Measurements from ENCODE around the gene PRDM16. TPM values are rescaled to one million over a fixed set of nuclear protein-coding genes. Genes with fewer than 3 reads are reported as not detected.

Gene PRDM16
- total and polyA plus RNA-seq, 2 of the 4 experiments (the other 2 are of a cell fraction), result 0.02 TPM; not detected in 1

DNA sequence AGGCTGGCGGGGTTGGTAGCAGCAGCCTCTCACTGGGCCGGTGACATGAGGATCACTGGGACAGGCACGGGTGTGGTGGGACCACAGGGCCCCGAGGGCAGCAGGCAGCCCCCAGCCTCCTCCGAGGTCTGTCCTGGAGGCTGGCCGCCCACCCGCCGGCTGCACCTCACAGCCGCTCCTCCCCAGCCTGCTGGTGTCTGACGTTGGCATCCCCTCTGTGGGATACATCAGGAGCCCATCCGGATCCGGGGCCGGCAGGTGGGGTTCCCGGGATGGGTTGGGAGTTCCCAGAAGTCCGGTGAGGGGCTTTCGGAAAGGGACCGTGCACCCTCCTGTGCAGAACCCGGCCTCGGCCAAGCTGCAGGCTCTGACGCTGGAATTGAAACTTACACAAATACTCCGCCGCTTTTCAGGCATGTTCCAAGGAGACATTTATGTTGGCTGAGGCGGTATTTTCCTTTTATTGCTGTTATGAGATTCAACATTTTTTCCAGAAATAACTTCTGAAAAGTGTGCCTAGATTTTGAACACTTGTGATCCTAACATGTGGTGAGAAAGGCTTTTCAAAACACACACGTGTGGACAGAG, 243.4 kb downstream of the PRDM16 start:
- Histone ChIP-seq H4K91ac (ENCODE audit: insufficient read depth, low read depth, low read length) (peak overlapping the region; percentile 92), H3K9me1 (ENCODE audit: insufficient read depth, low read length) (peaks cover 20% of the 10 kb centered on the region), H3K23ac (ENCODE audit: low read depth, low read length) (peak overlapping the region; percentile 97), H4K5ac (ENCODE audit: low read depth, low read length) (peak overlapping the region; percentile 61), H3K27me3 (ENCODE audit: control insufficient read depth, insufficient read depth, low read length) (no peaks in the 10 kb centered on the region), H4K8ac (ENCODE audit: low read depth in 2 of 2, low read length in 2 of 2) (peak overlapping the region; percentile 33 to 94), H2BK20ac (ENCODE audit: low read depth, low read length) (peak overlapping the region; percentile 99), H3K4me2 (ENCODE audit: low read depth, low read length) (no peak overlapping the region), H3K4ac (ENCODE audit: low read depth, low read length) (peak overlapping the region; percentile 94), H2AK9ac (replicated peaks; ENCODE audit: low read depth, low read length, poor library complexity) (peak overlapping the region; percentile 87), H3K18ac (ENCODE audit: low read depth, low read length) (peak overlapping the region; percentile 84), H2AK5ac (ENCODE audit: low read depth, low read length) (peak overlapping the region; percentile 59), H3K79me1 (ENCODE audit: low read depth in 1 of 2, low read length in 2 of 2) (no peaks in the 10 kb centered on the region), H3K4me1 (ENCODE audit: control insufficient read depth, insufficient read depth, low read length) (peaks cover 17% of the 10 kb centered on the region), H3K9ac (ENCODE audit: low read depth, low read length) (no peak overlapping the region; the same call in 1 of the 2 replicates), H3K56ac (ENCODE audit: extremely low read depth, insufficient read depth, low read length) (peak overlapping the region; percentile 77; the same call in 1 of the 2 replicates), H4K20me1 (ENCODE audit: insufficient read depth, low read length) (no peaks in the 10 kb centered on the region; the same call in 1 of the 2 replicates), H3K36me3 (ENCODE audit: control insufficient read depth, insufficient read depth, low read length) (no peaks in the 10 kb centered on the region), H2AFZ (replicated peaks; ENCODE audit: low read length, poor library complexity) (peak overlapping the region; percentile 79), H2BK15ac (ENCODE audit: low read depth, low read length) (peak overlapping the region; percentile 97), H3K4me3 (ENCODE audit: insufficient read depth, low read depth, low read length) (no peak overlapping the region), H3K27ac (ENCODE audit: insufficient read depth, low read length) (peak overlapping the region; percentile 84), H3K14ac (replicated peaks; ENCODE audit: low read depth, low read length) (peak overlapping the region; percentile 90), H3K9me3 (ENCODE audit: control insufficient read depth, insufficient read depth, low read length) (no peaks in the 10 kb centered on the region), H2BK5ac (ENCODE audit: low read depth, low read length, poor library complexity, severe bottlenecking) (peak overlapping the region; percentile 96), H2BK120ac (ENCODE audit: low read depth, low read length) (peak overlapping the region; percentile 97)
- intact Hi-C loops (cut with micrococcal nuclease) (loop anchor here (2.0 to 10.0 kb wide), 3 partner anchors 248 to 898 kb away; partner anchors contain the start of genes PEX10, PRDM16 and PRXL2B), dilution Hi-C loops (cut with HindIII; ENCODE audit: low sequenced_read_pairs, unreplicated experiment) (no loop called here), in situ Hi-C loops (cut with MboI; ENCODE audit: low sequenced_read_pairs) (loop anchor here (25.0 kb wide), 1 partner anchor 900 kb away; the partner anchor contains the start of gene PEX10)
- ATAC-seq (ENCODE audit: low read depth), result no peak
- ChIA-PET CTCF (no interaction called here), POLR2A (ENCODE audit: unreplicated experiment) (interaction anchor here (1.0 kb wide), 1 partner anchor 11 kb away, joined by 9 read pairs; no protein-coding TSS in a partner anchor)
- 50% methylated on average over 2 of the region's 24 CpGs; no CpG with 5 or more reads in 1 of the 2 experiments for WGBS, 2 experiments (ENCODE audit: extremely low coverage in 2 of 2, insufficient read length in 1 of 2)
- TF ChIP-seq NFE2L2 (IDR thresholded peaks at IDR 0.05; ENCODE audit: low read depth, low read length) (no peak), RFX5 (IDR thresholded peaks at IDR 0.05; ENCODE audit: low read depth, low read length) (no peak), SMC3 (IDR thresholded peaks at IDR 0.05; ENCODE audit: low read depth, low read length) (no peak), BHLHE40 (IDR thresholded peaks at IDR 0.05; ENCODE audit: low read depth, low read length) (no peak), CTCF (conservative IDR thresholded peaks at IDR 0.05; ENCODE audit: low read depth, low read length) (no peak), RAD21 (IDR thresholded peaks at IDR 0.05; ENCODE audit: low read length) (no peak), FOS (IDR thresholded peaks at IDR 0.05; ENCODE audit: low read depth, low read length) (no peak)
- TF ChIP-seq, protein P1, sequence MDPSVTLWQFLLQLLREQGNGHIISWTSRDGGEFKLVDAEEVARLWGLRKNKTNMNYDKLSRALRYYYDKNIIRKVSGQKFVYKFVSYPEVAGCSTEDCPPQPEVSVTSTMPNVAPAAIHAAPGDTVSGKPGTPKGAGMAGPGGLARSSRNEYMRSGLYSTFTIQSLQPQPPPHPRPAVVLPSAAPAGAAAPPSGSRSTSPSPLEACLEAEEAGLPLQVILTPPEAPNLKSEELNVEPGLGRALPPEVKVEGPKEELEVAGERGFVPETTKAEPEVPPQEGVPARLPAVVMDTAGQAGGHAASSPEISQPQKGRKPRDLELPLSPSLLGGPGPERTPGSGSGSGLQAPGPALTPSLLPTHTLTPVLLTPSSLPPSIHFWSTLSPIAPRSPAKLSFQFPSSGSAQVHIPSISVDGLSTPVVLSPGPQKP (IDR thresholded peaks at IDR 0.05; ENCODE audit: borderline replicate concordance, low read depth, low read length), result no peak
- BruUV-seq (replicated peaks), result no TSS peak
- no peak for DNase-seq
